ENCODE results near the gene CWC22. TPM values are rescaled to one million over a fixed set of nuclear protein-coding genes. Genes with fewer than 3 reads are reported as not detected.

Gene CWC22
- total RNA-seq, 2 donors from 2014 or later, result 13.1 to 14.1 TPM

GRCh38 chr2:179900655-179901054 lies 106.4 kb downstream of the CWC22 start:
- Histone ChIP-seq H3K4me1 (no peaks in the 10 kb centered on the region), H3K27me3 (no peaks in the 10 kb centered on the region), H3K36me3 (no peaks in the 10 kb centered on the region), H3K4me3 (no peak overlapping the region), H3K27ac (no peak overlapping the region), H3K9me3 (no peaks in the 10 kb centered on the region)
- no peak for TF ChIP-seq CTCF (IDR thresholded peaks at IDR 0.05)
- no peak for DNase-seq (ENCODE audit: low spot score)

- no peaks in the 10 kb centered on the region for H3K4me1 ChIP-seq
- no peaks in the 10 kb centered on the region for H3K27me3 ChIP-seq
- H3K27ac ChIP-seq, result no peak overlapping the region
- no peak overlapping the region for H3K4me3 ChIP-seq
- TF ChIP-seq CTCF (IDR thresholded peaks at IDR 0.05), result no peak
- no peaks in the 10 kb centered on the region for H3K9me3 ChIP-seq
- no peaks in the 10 kb centered on the region for H3K36me3 ChIP-seq
- DNase-seq (ENCODE audit: low spot score), result no peak
Measured at GRCh38 chr2:179899666-179900065, 107.4 kb downstream of the CWC22 start.

- Histone ChIP-seq H3K9me3 (no peaks in the 10 kb centered on the region), H3K36me3 (no peaks in the 10 kb centered on the region), H3K4me1 (no peaks in the 10 kb centered on the region), H3K27me3 (no peaks in the 10 kb centered on the region), H3K27ac (no peak overlapping the region), H3K4me3 (no peak overlapping the region)
- no peak for TF ChIP-seq CTCF (IDR thresholded peaks at IDR 0.05)
- DNase-seq (ENCODE audit: low spot score), result no peak
Measured at GRCh38 chr2:179898873-179899272, 108.2 kb downstream of the CWC22 start.

Other genes starting within 250 kb of the CWC22 start
- 10 to 100 TPM; 23.2 to 33.3 TPM for gene ZNF385B, start 145.7 kb downstream of the CWC22 start, total RNA-seq